GM12878 (cell line): ENCODE data around the gene REV3L.

ENCODE experiments used
- NR2C1 ChIP-seq: fragments of 450-650 bp; IDR thresholded peaks from 2 replicates; pipeline ENCODE4 v1.6.1; 2017; ENCODE audit warnings: antibody characterized with exemption, mild to moderate bottlenecking, moderate library complexity
- POLR2AphosphoS5 ChIP-seq: IDR thresholded peaks from 2 replicates; pipeline ENCODE4 v1.6.1; 2011; ENCODE audit warnings: mild to moderate bottlenecking, low read length, inconsistent platforms

- TF ChIP-seq POLR2AphosphoS5, result no peak
- TF ChIP-seq NR2C1, result no peak
Measured at GRCh38 chr6:111530218-111530617, 47.2 kb upstream of the REV3L start.
